AG10803 (cell line): Measurements from ENCODE around the gene SYNJ2.

Experiments
- DNase-seq: peaks from one replicate; pipeline ENCODE4 v3.0.0; 2010; ENCODE audit warnings: low read depth
- H3K4me3 ChIP-seq: 2 replicates; pipeline ENCODE4 v1.5.1; 2011; ENCODE audit warnings: mild to moderate bottlenecking, low read length, control low read depth
- CTCF ChIP-seq: conservative IDR thresholded peaks from 2 replicates; pipeline ENCODE4 v1.5.1; 2011; ENCODE audit warnings: mild to moderate bottlenecking, low read length, control low read depth, inconsistent platforms

The SYNJ2 gene

GRCh38 chr6:158011478-158011920, 29.8 kb downstream of the SYNJ2 start:
- peak; percentile 34 for DNase-seq
- no peak for TF ChIP-seq CTCF
- no peak overlapping the region for H3K4me3 ChIP-seq

GRCh38 chr6:158011980-158012566, 30.4 kb downstream of the SYNJ2 start:
- no peak for DNase-seq
- TF ChIP-seq CTCF = no peak
- no peak overlapping the region for H3K4me3 ChIP-seq

- no peak for TF ChIP-seq CTCF
- no peak for DNase-seq
- H3K4me3 ChIP-seq = no peak overlapping the region
These were observed 32.3 kb downstream of the SYNJ2 start for GRCh38 chr6:158013904-158014504.

- peak; percentile 35 for DNase-seq
- H3K4me3 ChIP-seq = no peak overlapping the region
- no peak for TF ChIP-seq CTCF
These were observed 33.0 kb downstream of the SYNJ2 start for GRCh38 chr6:158014505-158015187.

- no peak for DNase-seq
- no peak overlapping the region for H3K4me3 ChIP-seq
- no peak for TF ChIP-seq CTCF
These were observed 33.5 kb downstream of the SYNJ2 start for GRCh38 chr6:158015188-158015506.

GRCh38 chr6:158016571-158017383, 35.1 kb downstream of the SYNJ2 start:
- H3K4me3 ChIP-seq = peak overlapping the region; percentile 33
- no peak for TF ChIP-seq CTCF
- peak; percentile 31 for DNase-seq
